DMS 273 (cell line): ENCODE measurements around the gene SSU72.
"Not testable (repeated sequence)": the region's sequence is repeated elsewhere in the genome, so short reads cannot be mapped to it uniquely, and the experiment has no call there.

ENCODE experiments used
- DNase-seq: peaks from one replicate; lab custom pipeline; 2025; ENCODE audit not compliant: unreplicated experiment; lab: John Stamatoyannopoulos, UW

The SSU72 gene

DNA sequence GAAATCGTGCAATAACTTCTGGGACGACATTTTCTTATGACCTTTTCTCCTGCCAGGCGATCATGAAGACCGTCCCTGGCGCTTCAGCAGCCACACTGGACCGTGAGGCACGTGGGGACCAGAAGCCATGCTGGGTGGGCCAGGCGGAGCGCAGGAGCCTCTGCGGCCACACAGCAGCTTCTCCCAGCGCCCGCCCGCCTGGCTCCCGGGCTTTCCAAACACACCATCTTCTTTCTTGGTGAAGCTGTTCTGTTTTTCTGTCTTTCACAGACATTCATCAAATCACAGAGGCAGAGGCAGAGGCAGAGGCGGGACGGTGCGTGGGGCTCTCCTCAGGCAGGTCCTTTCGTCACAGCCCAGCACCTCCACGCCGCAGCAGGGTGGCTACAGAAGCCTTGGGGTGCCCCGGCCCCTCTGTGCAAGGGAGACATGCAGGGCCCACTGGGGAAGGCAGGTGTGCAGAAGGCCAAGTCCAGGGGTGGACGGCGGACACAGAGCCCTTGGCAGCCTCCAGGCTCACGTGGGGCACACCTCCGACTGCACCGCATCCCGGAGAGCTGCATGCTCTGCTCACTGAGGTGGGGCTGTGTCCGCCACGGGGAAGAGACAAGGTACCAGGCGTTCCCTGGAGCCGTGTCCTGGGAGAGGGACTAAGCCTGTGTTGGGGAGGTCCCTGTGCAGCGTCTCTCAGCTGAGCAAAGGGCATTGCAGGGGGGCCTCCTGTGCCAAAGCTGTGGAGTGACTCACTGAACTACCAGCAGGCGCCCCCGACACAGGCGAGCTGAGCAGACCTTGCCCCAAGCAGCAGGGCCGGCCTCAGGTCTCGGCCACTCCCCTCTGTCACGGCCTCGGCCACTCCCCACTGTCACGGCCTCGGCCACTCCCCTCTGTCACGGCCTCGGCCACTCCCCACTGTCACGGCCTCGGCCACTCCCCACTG is 31.6 kb downstream of the SSU72 start:
- DNase-seq = no peak

DNA sequence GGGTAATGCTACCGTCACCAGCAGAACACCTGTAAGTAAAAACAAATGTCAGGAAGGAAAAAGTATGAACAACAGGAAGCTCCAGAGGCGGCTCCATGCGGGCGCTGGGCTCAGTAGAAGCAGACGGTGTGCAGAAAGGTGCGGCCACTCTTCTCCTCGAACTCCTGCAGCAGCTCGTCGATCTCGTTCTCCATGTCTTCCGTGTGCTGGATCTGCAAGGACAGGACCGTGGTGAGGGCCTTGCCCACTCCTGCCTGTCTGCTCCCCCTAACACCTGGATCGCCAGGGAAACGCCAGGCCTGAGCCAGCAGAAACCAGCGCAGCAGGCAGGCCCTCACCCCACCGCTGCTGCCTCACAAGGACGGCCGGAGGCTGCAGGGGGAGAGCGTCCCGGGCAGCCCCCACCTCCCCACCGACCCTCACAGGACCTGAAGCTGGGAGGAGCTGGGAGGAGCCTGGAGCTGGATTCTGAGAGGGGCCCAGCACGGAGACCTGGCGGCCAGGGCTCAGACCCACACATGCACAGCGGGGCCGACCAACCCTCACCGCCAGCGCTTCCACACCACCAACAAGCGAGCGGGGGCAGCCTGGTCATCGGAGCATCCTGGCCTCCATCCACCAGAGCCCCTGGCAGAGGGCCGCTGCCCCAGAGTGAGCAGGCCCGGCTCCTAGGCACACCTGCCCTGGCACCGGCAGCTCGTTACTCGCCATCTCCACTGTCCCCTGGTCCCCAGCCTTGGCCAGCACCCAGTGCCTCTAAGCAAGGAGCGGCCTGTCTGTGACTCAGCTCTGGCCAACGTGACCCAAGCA is 32.5 kb downstream of the SSU72 start:
- DNase-seq = no peak

GRCh38 chr1:1540818-1541628 is 33.6 kb downstream of the SSU72 start:
- no peak for DNase-seq

DNA sequence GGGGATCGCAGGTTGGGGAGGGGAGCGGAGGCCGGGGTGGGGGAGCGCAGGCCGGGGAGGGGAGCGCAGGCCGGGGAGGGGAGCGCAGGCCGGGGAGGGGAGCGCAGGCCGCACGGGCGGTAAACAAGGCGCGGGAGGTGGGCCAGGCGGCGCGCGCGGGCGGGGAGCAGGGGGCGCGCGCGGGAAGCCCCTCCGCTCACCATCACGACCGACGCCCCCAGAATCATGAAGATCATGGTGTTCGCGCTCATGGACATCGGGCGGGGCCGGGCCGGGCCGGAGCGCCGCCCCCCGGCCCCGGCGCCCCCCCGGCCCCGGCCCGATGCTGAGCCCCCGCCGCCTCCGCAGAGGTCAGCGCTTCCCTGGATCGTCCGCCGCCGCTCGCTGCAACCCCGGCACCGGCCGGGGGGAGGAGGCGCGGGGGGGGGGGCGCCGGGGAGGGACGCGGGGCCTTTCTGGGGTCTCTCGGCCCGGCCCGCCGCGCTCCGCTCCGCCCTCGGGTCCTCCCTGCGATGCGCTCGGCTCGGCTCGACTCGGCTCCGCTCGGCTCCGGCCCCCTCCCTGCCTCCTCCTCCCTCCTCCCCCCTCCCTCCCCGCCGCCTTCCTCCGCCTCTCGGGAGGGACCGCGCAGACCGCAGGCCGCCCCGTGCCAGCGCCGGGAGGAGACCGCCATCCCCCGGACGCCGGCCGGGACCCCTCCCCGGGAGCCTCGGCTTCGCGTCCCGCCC is 34.4 kb downstream of the SSU72 start, which contains the start of gene TMEM240:
TSS of gene TMEM240 (minus strand) at position 535 of the 728 bp plus-strand sequence. CDS start at position 257, 278 bp downstream.
- no peak for DNase-seq

- DNase-seq = no peak
These were observed 35.2 kb downstream of the SSU72 start for GRCh38 chr1:1539310-1540089.

DNA sequence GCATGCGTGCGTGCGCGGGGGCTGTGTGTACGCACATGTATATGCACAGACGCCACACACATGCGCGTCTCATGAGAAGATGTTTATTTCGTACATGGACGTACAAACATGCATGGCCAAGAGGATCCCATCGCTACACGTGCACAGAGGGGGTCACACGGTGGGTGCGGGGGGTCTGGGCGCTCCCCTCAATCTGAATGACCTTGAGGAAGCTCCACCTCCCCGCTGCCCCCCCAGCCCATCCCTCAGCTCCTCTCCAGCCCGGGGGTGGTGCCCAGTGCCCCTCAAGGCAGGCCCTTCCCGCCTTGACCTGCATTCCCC is 35.7 kb downstream of the SSU72 start:
- DNase-seq = no peak

GRCh38 chr1:1538334-1538733 is 36.3 kb downstream of the SSU72 start:
- DNase-seq = no peak

GRCh38 chr1:1537626-1538250 is 36.9 kb downstream of the SSU72 start:
- DNase-seq = no peak

GRCh38 chr1:1536938-1537546 is 37.6 kb downstream of the SSU72 start:
- no peak for DNase-seq

DNA sequence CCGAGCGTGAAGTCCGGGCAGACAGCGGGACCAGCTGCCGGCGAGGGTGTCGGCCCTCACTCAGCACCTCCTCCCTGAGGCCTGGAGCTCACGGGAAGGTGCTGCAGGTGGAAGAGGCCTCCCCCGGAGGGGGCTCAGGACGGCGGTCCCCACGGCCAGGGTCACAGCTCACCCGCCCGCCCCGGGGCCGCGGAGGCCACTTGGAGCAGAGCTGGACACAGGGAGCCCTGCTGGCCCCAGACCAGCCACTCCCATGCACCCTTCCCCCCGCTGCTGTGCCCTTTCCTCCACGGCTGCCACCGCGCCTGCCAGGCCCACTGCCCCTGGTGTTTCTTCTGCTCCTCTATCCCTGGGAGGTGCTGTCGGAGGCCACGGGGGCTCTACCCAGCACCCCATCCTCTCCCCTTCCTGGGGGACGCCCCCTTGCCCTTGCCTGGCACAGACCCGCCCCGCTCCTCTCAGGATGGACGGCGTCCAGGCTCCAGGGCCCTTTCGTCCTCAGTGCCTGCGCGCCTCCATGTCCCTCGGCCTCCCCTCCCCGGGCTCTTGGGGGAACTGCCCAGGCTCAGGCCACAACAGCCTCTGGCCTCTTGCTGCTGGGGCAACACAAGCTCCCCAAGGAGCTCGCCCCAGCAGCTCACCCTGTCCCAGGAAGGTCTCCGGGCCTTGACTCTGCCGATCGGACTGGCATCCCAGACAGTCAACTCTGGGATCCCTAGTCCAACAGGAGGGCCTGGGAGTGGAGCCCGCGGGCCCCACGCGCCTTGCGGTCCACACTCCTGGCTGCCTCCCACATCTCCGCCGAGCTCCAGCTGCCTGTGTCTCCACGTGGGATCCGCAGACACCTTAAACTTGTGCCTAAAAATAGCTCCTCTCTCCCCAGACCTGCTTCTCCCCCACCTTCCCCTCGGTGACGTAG is 38.4 kb downstream of the SSU72 start:
- DNase-seq = peak; percentile 45

DNA sequence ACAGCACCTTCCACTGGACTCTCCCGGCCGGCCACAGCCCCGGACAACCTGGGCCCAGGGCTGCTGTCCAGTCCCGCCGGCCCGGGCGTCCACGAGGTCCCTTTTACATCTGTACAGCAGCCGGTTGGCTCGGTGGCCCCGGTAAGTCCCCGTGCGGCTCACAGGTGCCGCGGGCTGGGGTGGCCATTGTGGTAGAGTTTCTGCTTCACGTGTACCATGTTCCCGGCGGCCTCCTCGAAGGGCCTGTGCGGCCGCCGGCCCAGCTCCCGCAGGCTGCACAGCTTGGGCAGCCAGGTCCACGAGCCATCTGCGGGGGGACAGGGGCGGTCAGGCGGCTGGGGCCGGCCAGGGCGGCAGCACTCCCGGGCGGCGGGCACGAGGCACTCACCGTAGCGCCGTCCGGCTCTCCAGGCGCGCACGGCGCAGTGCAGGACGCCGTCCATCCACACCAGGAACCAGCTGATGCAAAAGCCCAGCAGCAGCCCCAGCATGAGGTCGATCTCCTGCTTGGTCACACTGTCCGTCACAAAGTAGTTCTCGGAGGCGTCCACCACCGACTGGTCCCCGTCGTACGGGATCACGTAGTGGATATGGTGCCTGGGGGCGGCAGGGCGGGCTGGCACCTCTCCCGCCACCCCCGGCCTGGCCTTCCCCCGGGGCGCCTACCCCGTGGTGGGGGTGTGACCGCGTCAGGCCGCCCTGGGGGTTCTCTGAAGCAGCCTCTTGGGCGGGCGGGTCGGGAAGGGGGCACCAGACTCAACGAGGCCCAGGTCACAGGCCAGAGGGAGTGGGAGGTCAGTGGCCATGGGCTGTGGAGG is 39.3 kb downstream of the SSU72 start:
- no peak for DNase-seq

- no peak for DNase-seq
These were observed 40.1 kb downstream of the SSU72 start for GRCh38 chr1:1534401-1535154.

GRCh38 chr1:1533894-1534291 is 40.8 kb downstream of the SSU72 start:
- DNase-seq = not testable (repeated sequence)

DNA sequence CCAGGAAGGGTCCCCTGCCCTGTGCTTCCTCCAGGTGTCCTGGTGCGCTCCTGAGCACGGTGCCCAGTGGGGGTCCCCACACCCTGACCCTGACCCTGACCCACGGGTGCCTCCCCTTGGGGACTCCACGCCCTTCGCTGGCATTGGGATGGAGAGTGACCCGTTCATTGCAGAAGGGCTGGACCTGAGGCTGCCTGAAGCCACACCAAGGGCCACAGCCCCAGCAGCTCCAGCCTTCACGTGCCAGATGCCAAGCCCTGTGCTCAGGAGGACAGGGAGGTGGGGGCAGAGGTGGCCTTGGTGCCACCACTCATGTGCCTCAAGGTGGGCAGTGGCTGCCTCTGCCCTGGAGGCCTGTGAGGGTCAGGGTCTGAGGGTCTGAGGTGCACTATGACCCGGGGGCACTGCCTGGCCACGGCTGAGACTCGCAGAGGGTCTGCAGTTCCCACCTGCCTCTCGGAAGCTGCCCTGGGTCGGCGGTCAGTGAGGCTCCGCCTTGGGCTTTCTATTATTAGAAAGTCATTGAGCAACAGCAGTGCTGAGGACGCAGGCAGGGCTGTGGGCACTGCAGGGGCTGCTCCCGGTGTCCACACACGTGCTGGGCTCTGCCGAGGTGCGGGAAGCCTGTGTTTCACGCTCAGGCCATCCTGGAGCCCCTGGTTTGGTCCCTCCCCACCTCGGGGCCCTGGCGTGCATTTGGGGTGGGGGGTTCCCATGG is 41.3 kb downstream of the SSU72 start:
- DNase-seq = not testable (repeated sequence)

GRCh38 chr1:1531947-1532346 is 42.7 kb downstream of the SSU72 start:
- no peak for DNase-seq

DNA sequence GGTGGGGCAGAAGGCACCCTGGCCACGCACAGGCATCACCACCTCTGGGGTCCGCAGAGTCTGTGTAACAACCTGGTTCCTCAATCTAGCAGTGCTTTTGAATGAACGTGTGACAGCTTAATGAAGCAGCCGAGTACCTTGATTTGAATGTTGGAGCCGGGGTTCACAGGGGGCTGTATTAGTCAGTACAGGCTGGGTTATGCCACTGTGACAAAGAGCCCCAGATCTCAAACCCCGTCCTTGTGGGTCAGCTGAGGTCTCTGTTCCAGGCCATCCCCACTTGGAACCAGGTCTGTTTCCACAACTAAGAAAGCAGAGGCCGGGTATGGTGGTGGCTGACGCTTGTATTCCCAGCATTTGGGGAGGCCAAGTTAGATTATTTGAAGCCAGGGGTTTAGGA is 44.7 kb downstream of the SSU72 start:
- no peak for DNase-seq
